Measurements from ENCODE around the gene SPAG16. TPM values are rescaled to one million over a fixed set of nuclear protein-coding genes. Genes with fewer than 3 reads are reported as not detected.

Gene SPAG16
- total RNA-seq, 4 donors from 2014 or later: 34.1 to 59.3 (median 46.8) TPM

GRCh38 chr2:214412679-214413078 is 1128.4 kb downstream of the SPAG16 start:
- intact Hi-C loops (cut with DNase I): no loop called here
- no peak overlapping the region for H3K27ac ChIP-seq
- H3K4me1 ChIP-seq: no peaks in the 10 kb centered on the region
- H3K4me3 ChIP-seq (replicated peaks in 1 of 3): no peak overlapping the region
- H3K9me3 ChIP-seq: no peaks in the 10 kb centered on the region
- no peak for DNase-seq
- 73 to 77% methylated on average over 1 of the region's 1 CpG for WGBS, 2 donors
- no peaks in the 10 kb centered on the region for H3K36me3 ChIP-seq
- no peaks in the 10 kb centered on the region for H3K27me3 ChIP-seq
- TF ChIP-seq POLR2A (IDR thresholded peaks at IDR 0.05): no peak
- TF ChIP-seq CTCF (IDR thresholded peaks at IDR 0.05): no peak

- no peaks in the 10 kb centered on the region for H3K9me3 ChIP-seq
- WGBS, 2 donors: 95 to 97% methylated on average over 4 of the region's 4 CpGs
- TF ChIP-seq CTCF (IDR thresholded peaks at IDR 0.05) (no peak), POLR2A (IDR thresholded peaks at IDR 0.05) (no peak)
- H3K4me3 ChIP-seq (replicated peaks in 1 of 3): no peak overlapping the region
- H3K4me1 ChIP-seq: no peaks in the 10 kb centered on the region
- intact Hi-C loops (cut with DNase I): no loop called here
- H3K36me3 ChIP-seq: no peaks in the 10 kb centered on the region
- H3K27me3 ChIP-seq: no peaks in the 10 kb centered on the region
- H3K27ac ChIP-seq: no peak overlapping the region
- DNase-seq: no peak
Observed at GRCh38 chr2:214436470-214436869, 1152.2 kb downstream of the SPAG16 start.

GRCh38 chr2:214450118-214450894 is 1166.0 kb downstream of the SPAG16 start:
- Histone ChIP-seq H3K9me3 (no peaks in the 10 kb centered on the region), H3K36me3 (no peaks in the 10 kb centered on the region), H3K27me3 (no peaks in the 10 kb centered on the region), H3K4me3 (replicated peaks in 1 of 3) (no peak overlapping the region), H3K4me1 (no peaks in the 10 kb centered on the region), H3K27ac (no peak overlapping the region)
- 80 to 89% methylated on average over 4 of the region's 4 CpGs for WGBS, 2 donors
- TF ChIP-seq CTCF (IDR thresholded peaks at IDR 0.05) (no peak), POLR2A (IDR thresholded peaks at IDR 0.05) (no peak)
- intact Hi-C loops (cut with DNase I): no loop called here
- DNase-seq: no peak

GRCh38 chr2:214451516-214452275 is 1167.4 kb downstream of the SPAG16 start:
- no peak overlapping the region for H3K27ac ChIP-seq
- no peaks in the 10 kb centered on the region for H3K36me3 ChIP-seq
- no peak overlapping the region for H3K4me3 ChIP-seq (replicated peaks in 1 of 3)
- intact Hi-C loops (cut with DNase I): no loop called here
- no peak for DNase-seq
- WGBS, 2 donors: 72 to 73% methylated on average over 2 of the region's 2 CpGs
- H3K27me3 ChIP-seq: no peaks in the 10 kb centered on the region
- TF ChIP-seq POLR2A (IDR thresholded peaks at IDR 0.05) (no peak), CTCF (IDR thresholded peaks at IDR 0.05) (no peak)
- no peaks in the 10 kb centered on the region for H3K4me1 ChIP-seq
- H3K9me3 ChIP-seq: no peaks in the 10 kb centered on the region

Small RNA genes within 50 kb of the gene (microRNA-seq; reads per million reads assigned to microRNA genes)
- not detected for gene MIR4438

Small RNA genes within 50 kb of the gene (small RNA-seq; reads per million reads assigned to genes)
- not detected for gene MIR4438

Other genes starting within 250 kb of the SPAG16 start
- 10 to 100 TPM; 25.3 to 84.8 (median 47.2) TPM for gene IKZF2, start 132.9 kb upstream of the SPAG16 start, total RNA-seq